Measurements from ENCODE around the gene DLG5. TPM values are rescaled to one million over a fixed set of nuclear protein-coding genes. Genes with fewer than 3 reads are reported as not detected.
A peak's percentile ranks its signal among the peaks of the same experiment; 100 is the strongest.

Gene DLG5
- total RNA-seq, 2 donors from 2014 or later: 72.3 to 134 TPM

DNA sequence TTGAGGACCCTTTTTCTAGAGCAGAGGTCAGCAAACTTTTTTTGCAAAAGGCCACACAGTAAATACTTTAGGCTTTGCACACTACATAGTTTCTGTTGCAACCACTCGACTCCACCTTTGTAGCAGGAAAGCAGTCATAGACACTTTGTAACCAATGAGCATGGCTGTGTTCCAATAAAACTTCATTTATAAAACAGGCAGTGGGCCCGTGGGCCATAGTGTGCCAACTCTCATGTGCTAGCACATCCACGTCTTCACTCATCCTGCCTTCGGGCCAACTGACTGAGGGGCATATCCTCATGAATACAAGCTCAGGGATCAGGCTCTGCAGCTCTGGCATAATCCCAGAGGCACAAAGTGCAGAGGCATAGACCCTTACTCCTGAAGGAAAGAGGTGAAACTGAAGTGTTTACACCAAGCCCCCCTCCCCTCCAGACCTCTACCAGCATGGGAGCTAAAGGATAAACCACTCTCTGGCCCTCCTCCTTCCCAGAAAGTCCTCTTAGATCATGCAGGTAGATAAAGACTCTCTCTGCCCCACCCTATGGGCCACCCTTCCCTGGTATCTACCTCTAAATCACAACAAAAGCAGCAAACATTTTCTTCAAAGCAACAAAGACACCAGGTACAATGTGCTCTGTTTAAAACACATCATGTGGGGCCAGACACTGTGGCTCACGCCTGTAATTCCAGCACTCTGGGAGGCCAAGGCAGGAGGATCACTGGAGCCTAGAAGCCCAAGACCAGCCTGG, 71.0 kb downstream of the DLG5 start:
- intact Hi-C loops (cut with DNase I): no loop called here
- H3K9me3 ChIP-seq: no peaks in the 10 kb centered on the region
- H3K27ac ChIP-seq: peak overlapping the region; percentile 61 to 72
- H3K36me3 ChIP-seq: peaks cover 0 to 6% of the 10 kb centered on the region in 2 donors
- no peak overlapping the region for H3K4me3 ChIP-seq
- DNase-seq (ENCODE audit: low spot score): peak; percentile 62
- TF ChIP-seq, protein P1, sequence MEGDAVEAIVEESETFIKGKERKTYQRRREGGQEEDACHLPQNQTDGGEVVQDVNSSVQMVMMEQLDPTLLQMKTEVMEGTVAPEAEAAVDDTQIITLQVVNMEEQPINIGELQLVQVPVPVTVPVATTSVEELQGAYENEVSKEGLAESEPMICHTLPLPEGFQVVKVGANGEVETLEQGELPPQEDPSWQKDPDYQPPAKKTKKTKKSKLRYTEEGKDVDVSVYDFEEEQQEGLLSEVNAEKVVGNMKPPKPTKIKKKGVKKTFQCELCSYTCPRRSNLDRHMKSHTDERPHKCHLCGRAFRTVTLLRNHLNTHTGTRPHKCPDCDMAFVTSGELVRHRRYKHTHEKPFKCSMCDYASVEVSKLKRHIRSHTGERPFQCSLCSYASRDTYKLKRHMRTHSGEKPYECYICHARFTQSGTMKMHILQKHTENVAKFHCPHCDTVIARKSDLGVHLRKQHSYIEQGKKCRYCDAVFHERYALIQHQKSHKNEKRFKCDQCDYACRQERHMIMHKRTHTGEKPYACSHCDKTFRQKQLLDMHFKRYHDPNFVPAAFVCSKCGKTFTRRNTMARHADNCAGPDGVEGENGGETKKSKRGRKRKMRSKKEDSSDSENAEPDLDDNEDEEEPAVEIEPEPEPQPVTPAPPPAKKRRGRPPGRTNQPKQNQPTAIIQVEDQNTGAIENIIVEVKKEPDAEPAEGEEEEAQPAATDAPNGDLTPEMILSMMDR (IDR thresholded peaks at IDR 0.05): no peak
- peak; percentile 62 for TF ChIP-seq POLR2AphosphoS5 (IDR thresholded peaks at IDR 0.05)
- WGBS: 24% methylated on average over 5 of the region's 5 CpGs
- peaks cover 16% of the 10 kb centered on the region for H3K4me1 ChIP-seq (replicated peaks)
- H3K27me3 ChIP-seq (replicated peaks; ENCODE audit: insufficient read depth): no peaks in the 10 kb centered on the region

DNA sequence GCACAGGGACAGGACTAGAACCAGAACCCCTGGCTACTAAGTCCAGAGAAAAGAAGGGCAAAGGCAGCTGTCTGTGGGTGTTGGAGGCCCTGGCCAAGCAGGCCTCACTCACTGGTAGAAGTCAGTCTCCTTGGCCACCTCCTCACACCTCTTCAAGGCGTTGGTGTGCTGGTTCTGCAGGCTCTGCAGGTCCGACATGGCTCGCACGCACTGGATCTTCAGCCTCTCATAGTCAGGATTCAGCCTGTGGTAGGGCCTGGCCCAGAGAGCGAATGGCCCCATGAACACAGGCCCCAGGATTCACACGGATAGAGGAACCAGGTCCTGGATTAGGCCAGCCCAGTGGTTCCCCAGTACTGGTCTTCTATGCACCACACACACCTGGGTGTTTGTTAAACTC, 72.4 kb downstream of the DLG5 start:
- no peak for DNase-seq (ENCODE audit: low spot score)
- Histone ChIP-seq H3K27me3 (replicated peaks; ENCODE audit: insufficient read depth) (no peaks in the 10 kb centered on the region), H3K27ac (peak overlapping the region; percentile 18 to 72), H3K36me3 (peaks cover 0 to 6% of the 10 kb centered on the region in 2 donors), H3K9me3 (no peaks in the 10 kb centered on the region), H3K4me1 (replicated peaks) (peaks cover 16% of the 10 kb centered on the region), H3K4me3 (no peak overlapping the region)
- intact Hi-C loops (cut with DNase I): no loop called here
- TF ChIP-seq, protein P1 (IDR thresholded peaks at IDR 0.05): no peak
- peak; percentile 30 for TF ChIP-seq POLR2AphosphoS5 (IDR thresholded peaks at IDR 0.05)
- 70% methylated on average over 6 of the region's 6 CpGs for WGBS

DNA sequence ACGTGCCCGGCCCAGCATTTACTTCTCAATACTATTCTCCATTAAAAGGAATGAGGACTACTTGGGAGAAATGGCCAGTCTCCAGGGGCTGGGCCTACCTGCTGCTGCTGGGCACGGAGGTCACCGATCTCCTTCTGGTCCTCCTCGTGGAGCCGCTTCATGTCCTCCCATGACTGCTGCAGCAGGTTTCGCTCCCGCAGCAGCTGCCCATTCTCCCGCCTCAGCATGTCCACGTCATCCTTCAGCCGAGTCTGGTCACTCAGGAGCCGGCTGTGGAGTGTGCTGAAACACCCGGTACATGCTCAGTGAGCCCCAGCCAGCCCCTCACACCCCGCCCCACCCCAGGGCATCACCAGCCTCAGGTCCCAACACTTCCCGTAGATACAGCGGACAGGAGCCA, 73.3 kb downstream of the DLG5 start:
- TF ChIP-seq POLR2AphosphoS5 (IDR thresholded peaks at IDR 0.05): no peak
- TF ChIP-seq, protein P1 (IDR thresholded peaks at IDR 0.05): no peak
- no peak for TF ChIP-seq POLR2A (IDR thresholded peaks at IDR 0.05)
- peak overlapping the region; percentile 41 to 72 for H3K27ac ChIP-seq

DNA sequence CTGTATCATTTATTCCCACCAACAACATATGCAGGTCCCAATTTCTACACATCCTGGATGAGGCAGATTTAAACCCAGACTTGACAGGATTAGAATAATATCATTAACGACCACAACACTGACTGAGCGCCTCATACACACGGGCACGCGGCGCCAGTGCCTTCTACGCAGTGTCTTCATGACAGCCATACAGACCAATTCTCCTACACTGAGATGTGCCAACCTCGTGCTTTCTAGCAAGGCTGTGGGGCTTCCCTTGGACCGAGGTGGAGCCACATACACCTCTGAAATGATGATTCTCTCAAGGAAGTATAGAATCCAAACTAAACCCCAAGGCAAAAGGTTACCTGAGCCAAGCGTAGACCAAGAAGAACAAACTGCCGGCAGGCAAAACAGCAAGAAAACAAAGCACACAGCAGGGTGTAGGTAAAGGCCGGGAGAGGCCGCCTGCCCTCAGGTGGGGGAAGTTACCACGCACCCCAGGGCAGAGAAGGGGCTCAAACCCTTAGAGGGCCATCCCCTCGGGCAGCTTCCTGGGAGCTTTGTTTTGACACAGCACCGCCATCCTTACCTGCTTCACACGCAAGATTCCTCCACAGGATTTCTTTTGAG, 75.8 kb downstream of the DLG5 start:
- TF ChIP-seq POLR2A (IDR thresholded peaks at IDR 0.05) (no peak), POLR2AphosphoS5 (IDR thresholded peaks at IDR 0.05) (no peak)
- TF ChIP-seq, protein P1 (IDR thresholded peaks at IDR 0.05): no peak
- peaks cover 13% of the 10 kb centered on the region for H3K4me1 ChIP-seq (replicated peaks)
- H3K4me3 ChIP-seq: no peak overlapping the region
- no peaks in the 10 kb centered on the region for H3K27me3 ChIP-seq (replicated peaks; ENCODE audit: insufficient read depth)
- intact Hi-C loops (cut with DNase I): no loop called here
- no peak for DNase-seq (ENCODE audit: low spot score)
- WGBS: 80% methylated on average over 17 of the region's 17 CpGs
- no peak overlapping the region for H3K27ac ChIP-seq
- no peaks in the 10 kb centered on the region for H3K9me3 ChIP-seq
- H3K36me3 ChIP-seq: peaks cover 0 to 6% of the 10 kb centered on the region in 2 donors

More for the DNA sequence above, 73.3 kb downstream of the DLG5 start:
- 89% methylated on average over 16 of the region's 16 CpGs for WGBS
- Histone ChIP-seq H3K36me3 (peaks cover 0 to 6% of the 10 kb centered on the region in 2 donors), H3K27me3 (replicated peaks; ENCODE audit: insufficient read depth) (no peaks in the 10 kb centered on the region), H3K9me3 (no peaks in the 10 kb centered on the region), H3K4me3 (no peak overlapping the region), H3K4me1 (replicated peaks) (peaks cover 16% of the 10 kb centered on the region)
- intact Hi-C loops (cut with DNase I): no loop called here
- no peak for DNase-seq (ENCODE audit: low spot score)

Measured in prostate gland (tissue), 2 donors.